Left renal cortex interstitium (tissue), 4 donors: ENCODE results near the gene PTTG1IP. TPM values are rescaled to one million over a fixed set of nuclear protein-coding genes. Genes with fewer than 3 reads are reported as not detected.

Experiments
- DNase-seq, 4 donors: peaks; one replicate each; pipeline ENCODE4 v3.0.0-alpha.2; 2013; ENCODE audit warnings: low read depth in 4 of 4, low spot score in 2 of 4, missing footprints in 1 of 4
- polyA plus RNA-seq, 4 donors: library from polyadenylated mRNA; unstranded; fragments of 120-200 nt; gene quantifications; one replicate each; pipeline ENCODE4 v1.2.1, GENCODE V29; 2013; ENCODE audit not compliant: insufficient read length in 4 of 4

PTTG1IP gene
- polyA plus RNA-seq, 4 donors = 260 to 303 (median 301) TPM

DNA sequence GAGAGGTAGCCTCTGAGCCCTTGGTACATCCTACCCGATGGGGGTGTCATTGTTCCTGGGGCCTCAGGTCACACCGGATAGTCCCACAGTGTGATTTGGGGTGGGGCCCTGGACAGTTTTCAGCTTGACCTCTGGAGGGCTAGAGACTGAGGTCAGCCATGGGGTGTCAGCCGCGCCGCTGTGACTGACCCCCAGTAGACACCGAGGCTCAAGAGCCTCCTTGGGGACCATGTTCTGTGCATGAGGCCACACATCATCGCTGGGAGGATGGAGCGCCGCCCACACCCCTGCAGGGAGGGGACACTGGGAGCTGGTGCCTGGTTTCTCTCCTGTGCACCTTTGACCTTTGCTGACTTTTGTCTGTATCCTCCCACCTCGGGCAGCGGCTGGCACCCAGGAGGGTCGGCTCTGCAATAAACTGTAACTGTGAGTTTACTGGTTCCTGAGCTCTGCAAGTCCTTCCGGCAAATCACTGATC lies 24.6 kb upstream of the PTTG1IP start:
- no peak for DNase-seq

DNA sequence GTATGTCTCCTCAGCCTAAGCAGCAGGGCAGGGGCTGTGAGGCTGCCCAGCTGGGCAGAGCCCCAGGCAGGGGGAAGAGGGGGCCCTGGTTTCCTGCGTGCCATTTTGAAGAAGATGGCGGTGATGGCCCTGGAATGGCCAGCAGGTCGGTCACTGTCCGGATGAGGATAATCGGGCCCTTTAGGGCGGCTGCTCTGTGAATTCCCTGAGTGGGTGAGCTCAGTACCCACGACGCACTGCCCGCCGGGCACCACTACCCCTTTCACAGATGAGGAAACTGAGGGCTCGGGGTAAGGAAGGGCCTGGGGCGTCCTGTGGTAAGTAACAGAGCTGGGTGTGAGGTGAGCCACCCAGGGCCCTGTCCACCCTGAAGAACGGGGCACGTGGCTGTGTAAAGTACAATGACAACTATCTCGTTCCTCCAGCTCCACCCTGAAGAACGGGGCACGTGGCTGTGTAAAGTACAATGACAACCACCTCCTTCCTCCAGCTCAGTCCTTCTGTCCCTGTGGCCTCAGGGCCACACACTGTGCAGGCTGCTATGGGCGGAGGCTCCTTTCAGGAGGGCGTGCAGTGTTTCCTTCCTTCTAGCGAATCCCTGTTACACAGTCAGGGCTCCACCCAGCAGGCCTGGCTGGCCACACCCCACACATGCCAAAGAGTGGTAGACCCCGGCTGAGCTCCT lies 24.0 kb upstream of the PTTG1IP start:
- no peak for DNase-seq

DNA sequence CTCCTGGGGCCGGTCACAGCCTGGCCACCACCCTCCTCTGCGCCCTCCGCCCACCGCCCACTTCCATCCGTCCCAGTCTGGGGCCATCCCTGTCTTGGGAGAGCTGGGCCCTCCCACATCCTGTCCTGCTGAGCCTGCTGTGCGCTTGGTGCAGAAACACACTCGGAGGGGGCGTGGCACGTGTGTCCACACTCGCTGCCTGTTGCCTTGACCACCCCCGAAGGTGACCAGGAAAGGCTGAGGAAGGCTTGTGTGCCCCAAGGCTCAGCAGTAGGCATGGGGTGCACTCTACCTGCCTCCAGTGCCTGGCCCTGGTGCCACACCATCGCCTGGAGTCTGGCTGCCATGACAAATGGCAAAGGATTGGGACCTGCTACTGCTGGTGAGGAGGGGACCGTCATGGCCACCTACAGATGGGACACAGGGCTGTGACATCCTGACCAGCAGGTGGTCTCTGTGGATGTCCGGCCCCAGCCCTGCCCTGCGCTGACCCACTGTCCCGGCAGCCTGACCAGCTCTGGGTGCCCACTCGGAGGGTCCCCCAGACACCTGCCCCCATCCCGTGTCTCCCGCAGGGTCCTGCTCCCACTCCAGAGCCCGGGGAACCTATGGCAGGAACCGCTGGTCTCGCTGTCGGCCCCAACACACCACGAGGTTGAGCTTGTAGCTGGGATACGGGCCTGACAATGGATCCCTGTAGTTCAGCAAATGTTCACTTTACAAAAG lies 23.2 kb upstream of the PTTG1IP start:
- no peak for DNase-seq

DNA sequence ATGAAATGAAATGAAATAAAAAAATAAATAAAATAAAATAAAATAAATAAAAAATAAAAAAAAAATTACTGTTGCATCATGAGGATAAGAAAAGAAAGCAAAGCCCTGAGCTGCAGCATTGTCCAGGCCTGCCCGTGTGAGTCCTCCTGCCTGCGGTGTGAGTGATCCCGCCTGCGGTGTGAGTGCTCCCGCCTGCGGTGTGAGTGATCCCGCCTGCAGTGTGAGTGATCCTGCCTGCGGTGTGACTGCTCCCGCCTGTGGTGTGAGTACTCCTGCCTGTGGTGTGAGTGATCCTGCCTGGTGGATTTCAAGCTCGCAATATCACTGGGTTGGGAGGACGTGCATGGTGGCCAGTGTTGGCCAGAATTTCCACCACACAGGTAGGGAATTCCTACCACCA lies 22.4 kb upstream of the PTTG1IP start:
- no peak for DNase-seq

DNA sequence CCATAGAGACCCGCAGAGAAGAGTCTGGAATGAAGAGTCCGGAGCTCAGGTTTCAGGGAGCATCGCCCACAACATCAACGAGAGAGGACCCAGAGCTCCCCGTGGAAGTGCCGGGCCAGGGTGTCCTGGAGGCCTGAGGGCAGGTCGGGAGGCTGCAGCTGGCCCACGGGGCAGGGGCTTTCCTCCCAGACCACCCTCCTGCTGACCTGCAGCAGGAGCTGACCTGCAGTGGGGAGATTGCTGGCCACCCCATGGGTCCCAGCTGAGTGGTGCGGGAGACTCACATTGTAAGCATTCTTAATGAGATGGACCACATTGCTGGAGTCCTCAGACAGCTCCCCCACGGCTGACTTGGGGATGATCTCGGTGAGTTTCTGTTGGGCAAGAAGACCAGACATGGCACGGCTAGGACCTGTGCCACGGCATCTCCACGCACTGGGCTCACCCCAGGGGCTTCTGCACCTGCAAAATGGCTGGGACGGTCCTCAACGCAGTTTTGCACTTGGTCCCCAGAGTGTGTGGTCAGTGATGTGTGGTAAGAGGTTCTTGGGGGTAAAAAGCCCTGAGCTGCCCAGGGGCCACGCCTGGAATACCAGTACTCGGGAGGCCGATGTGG lies 21.3 kb upstream of the PTTG1IP start:
- no peak for DNase-seq

DNA sequence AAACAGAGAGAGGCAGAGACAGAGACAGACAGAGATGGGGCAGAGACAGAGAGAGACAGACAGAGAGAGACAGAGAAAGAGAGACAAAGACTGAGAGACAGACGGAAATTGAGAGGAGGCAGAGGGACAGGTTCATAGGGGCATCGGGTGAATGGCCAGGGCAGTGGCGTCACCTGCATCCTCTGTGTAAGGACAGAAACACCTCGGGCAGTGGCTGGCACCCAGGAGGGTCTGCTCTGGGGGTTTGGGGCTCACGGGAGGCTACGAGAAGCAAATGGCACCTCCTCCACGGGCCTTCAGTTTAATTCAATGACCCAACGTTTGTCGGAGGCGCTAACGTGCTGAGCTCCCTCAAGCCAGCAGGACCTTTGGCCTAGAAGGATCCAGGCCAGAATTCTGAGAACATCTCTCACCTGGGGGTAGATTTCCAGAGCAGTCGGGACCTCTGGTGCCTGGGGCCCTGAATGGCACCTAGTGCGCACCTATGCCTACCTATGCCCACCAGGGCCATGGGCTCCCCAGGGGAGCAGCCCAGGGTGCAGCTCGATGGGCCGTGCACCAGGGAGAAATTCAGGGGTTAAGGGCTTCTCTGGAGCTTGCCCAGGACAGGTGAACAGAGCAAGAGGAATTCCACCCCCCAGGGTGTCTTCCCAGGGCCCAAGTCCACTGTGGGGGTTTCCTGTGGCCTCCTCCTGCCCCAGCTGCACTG lies 20.6 kb upstream of the PTTG1IP start:
- no peak for DNase-seq

DNA sequence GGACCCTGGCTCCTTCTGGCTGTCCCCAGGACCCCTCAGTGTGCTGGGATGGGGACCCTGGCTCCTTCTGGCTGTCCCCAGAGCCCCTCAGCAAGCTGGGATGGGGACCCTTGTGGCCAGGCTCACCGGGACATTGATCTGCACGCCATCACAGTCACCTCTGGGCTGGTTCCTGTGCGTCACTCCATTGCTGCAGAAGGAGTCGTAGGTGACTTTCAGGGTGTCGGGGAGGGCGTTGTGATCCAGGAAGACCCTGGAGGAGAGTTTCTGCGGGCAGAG lies 19.7 kb upstream of the PTTG1IP start:
- no peak for DNase-seq

DNA sequence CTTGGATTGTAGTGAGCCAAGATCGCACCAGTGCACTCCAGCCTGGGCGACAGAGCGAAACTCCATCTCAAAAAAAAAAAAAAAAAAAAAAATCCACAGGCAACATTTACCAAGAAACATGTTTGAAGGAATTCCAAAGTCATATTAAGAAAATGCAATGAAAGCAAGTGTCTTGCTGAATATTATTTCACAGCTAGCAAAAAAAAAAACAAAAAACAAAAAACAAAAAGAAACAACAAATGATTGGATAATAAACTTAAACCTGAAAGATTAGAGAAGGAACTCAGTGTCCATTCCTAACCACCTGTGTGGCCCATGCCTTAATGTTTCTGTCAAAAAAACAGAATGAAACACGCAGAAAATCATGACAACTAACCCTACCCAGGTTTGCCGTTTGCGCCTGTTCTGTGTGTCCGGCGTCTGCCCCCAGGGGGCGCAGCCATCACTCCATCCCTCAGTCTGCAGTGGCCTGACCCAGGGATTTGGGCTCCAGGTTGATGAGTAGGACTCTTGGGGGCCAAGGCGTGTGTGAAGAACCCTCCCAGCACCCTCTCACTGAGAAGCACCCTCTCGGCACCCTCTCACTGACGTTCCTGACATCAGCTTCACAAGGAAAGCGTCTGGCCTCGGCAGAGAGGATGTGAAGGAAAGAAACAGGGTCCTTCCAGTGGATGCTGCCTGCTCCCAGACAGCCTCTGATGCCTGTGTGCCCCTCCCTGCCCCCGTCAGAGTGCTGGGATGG lies 19.2 kb upstream of the PTTG1IP start:
- DNase-seq = no peak

DNA sequence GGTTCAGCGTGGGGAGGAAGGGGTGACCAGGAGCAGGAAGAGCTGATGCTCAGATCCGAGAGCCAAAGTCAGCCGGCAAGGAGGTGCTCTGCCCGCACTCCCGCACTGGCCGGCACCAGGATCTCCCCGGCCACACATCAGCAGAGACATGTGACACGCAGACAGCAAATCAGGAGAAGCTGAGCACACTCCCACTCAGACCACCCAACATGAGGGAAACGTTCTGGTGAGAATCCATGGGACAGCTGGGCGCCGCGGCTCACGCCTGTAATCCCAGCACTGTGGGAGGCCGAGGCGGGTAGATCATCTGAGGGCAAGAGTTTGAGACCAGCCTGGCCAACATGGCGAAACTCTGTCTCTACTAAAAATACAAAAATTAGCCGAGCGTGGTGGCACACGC lies 18.6 kb upstream of the PTTG1IP start:
- DNase-seq = no peak

DNA sequence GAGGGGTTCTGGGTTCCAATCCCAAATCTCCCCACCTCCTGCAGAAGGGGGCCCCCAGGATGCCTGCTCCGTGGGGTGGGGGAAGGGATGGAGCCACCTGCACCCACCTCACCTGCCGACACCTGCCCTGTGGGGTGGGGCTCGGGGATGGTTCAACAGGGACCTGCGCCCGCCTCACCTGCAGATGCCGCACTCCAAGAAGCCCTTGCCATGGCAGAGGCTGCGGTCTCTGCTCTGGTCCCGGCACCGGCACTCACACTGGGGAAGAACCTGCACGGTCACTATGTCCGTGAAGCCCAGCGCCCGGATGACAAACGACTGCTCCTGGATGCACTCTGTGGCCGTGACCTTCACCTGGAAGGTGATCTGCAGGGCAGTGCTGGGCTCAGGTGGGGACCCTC lies 18.1 kb upstream of the PTTG1IP start:
- DNase-seq = no peak

DNA sequence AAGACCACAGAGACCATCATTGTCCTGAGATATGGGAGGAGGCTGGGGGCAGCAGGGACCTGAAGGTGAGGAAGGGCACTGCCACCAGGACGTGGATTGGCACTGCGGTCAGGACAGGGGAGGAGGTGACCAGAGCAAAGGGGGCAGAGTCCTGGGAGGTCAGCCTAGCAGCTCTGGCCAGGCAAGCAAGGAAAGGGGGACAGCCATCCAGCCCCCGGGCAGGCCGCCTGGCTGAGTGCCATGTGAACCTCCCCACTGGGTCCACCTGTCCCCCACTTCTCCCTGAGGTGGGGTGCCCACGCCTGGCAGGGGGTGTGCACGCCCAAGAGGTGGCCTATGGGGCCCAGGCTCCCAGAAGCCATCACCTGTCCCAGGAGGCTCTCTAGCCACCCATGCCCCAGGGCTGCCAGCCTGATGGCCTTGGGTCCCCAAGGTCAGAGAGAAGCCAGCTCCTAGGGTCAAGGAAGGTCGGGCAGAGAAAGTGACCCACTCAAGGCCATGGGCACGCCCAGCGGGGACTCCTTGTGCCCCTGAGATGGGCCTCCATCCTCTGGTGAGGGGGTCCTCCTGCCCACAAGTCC lies 17.6 kb upstream of the PTTG1IP start:
- DNase-seq = no peak

DNA sequence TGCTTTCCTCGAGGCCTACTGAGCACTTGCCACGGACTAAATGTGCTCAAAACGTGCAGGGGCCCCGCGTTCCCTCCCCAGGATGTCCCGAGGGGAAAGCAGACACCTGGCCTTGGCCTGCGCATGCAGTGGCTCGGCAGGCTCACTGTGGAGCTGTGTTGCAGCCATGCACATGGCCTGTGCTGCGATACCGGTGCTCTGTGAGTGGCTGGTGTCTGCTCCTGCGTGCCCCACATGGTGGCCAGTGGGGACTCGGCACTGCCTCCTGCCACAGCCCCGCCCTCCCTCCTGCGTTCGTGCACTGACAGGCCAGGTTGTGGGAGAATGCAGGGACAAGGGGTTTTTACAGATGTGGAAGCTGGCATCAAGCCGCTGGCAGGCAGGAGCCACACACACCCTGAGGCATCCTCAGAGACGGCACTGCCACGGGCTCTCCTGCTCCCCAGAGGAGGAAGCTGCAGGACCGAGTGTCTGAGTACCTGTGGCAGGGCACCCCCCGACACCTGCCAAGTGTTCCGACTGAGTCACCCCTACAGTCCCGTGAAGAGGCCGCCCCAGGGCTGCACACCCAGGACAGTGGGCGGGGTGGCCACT lies 16.9 kb upstream of the PTTG1IP start:
- no peak for DNase-seq

DNA sequence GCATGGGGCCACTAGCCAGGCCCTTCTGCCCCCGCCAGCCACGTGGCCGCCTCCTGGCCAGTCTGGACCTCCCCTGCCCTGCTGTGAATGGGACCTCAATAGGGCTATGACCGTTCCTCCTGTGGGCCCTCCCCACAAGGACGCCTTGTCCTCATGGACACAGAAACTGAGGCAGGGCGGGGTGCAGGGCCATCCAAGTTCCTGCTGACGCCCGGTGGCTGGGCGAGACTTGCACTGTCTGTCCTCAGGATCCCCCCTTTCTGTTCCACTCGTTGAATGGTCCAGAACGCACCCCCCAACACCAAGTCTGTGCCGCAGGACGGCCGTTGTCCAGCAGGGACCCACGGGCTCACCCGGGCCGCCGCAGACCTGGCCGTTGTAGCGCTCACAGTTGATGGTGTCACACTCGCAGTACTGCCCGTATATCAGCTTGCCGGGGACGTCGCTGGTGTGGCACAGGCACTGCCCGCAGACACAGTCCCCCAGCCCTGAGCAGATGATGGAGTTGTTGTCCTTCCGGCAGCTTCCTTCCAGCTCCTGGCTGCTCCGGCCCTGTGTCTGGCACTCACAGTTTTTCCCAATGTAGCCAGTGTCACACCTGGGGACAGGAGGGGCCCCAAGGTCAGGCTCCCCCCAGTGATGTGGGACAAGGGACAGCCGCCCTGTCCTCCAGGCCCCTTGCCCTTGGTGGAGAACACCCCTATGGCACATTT lies 16.3 kb upstream of the PTTG1IP start:
- no peak for DNase-seq

DNA sequence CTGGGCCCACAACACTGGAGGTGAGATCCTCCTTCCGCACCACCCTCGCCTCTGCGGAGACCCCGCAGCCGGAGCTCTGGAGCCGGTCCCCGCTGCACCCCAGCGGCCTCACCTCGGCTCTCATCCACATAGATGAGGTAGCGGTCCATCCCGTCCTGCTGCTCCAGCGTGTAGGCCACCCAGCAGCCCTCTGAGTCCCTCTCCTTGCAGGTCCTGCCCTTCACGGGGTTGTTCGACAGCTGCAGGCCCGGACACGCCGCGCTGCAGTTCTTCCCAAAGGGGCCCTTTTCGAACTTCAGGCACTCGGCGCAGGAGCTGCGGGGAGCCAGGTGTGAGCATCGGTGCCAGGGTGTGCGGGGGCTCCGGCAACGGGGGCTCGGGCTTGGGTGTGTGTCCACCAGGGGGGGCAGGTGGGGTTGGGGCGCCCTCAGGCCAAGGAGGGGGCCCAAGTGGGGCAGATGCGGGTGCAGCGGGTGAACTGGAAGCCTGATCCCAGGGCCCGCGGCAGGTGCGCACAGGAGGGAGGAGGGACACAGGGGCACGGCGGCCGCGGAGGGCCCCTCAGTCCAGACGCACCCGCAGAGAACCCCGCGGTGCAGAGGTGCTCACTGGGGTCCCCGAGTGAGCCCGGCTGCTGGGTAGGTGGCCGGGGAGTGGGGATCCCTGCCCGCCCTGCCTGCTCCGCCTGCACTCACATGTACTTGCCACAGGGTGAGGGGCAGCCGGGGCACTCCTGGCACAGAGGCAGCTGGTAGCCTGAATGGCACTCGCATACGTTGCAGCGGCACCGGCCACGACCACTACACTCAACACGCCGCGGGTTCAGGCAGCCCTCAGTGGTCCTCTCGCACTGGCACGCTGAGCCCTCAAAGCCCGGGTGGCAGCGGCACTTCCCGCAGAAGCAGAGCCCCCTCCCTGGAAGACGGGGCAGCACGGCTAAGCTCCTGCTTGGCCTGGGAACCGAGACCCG lies 15.4 kb upstream of the PTTG1IP start:
- DNase-seq = no peak

DNA sequence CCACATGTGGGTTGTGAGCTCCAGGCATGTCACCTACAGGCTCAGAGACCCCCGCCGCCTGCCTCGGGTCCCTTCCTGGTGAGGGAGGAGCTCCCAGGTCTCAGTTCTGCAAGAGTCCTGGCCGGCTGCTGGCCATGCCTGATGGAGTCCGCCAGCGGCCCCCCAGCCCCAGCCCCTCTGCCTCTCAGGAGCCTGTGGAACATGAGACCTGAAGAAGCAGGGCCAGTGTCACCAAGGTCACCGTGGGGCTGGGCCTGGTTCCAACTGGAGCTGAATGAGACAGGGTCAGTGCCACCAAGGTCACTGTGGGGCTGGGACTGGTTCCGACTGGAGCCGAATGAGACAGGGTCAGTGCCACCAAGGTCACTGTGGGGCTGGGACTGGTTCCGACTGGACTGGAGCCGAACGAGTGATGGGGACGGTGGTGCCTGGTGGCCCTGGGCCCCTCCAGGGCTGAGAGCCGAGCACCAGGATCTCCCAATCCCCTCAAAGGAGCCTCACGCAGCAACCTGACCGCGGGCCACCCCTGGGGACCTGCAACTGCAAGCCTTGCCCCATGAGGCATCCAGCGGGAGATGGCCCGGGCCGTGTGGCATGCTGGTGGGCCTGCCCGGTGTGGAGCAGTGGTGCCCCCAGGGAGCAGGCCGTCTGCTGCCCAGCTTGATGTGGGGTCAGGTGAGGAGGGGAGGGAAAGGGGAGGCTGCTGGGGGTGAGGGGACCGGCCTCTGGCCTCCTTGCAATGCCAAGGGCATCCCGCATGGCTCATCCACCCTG lies 14.5 kb upstream of the PTTG1IP start:
- no peak for DNase-seq

DNA sequence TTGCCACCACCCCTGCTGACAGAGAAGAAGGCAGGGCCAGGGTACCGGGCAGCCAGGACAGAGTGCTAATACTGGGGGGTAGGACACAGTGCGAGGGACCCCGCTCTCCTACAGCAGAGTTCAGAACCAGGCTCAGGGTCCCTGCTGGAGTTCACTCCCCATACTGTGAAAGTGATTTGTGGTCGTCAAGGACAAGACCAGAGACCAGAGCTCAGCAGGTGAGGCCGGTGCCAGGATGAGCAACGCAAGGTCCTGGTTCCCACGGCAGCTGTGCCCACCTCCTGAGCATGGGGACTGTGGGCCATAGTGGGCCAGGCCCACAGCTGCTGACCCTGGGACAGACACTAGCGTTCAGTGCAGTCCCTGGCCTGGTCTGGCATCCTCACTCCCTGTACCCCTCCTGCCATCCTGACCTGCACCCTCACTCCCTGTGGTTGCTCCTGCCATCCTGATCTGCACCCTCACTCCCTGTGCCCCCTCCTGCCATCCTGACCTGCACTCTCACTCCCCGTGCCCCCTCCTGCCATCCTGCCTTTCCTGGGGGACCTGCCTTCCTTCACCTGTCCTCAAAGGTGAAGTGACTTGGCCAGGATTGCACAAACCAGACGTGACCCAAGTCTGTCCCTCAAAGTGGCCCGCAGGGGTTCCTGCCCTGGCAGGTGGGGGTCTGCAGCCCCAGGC lies 13.8 kb upstream of the PTTG1IP start:
- DNase-seq = no peak
